Vagina (tissue), 2 donors: Measurements from ENCODE around the gene TERT. TPM values are rescaled to one million over a fixed set of nuclear protein-coding genes. Genes with fewer than 3 reads are reported as not detected.
"Not testable (repeated sequence)": the region's sequence is repeated elsewhere in the genome, so short reads cannot be mapped to it uniquely, and the experiment has no call there.

ENCODE experiments used
- DNase-seq, 2 donors: peaks; one replicate each; pipeline ENCODE4 v3.0.0-alpha.2; 2017; ENCODE audit errors: extremely low spot score in 2 of 2
- H3K27ac ChIP-seq: fragments of 200-600 bp; sonication (generic); one replicate; pipeline ENCODE4 v1.5.1; 2019
- H3K27me3 ChIP-seq: fragments of 200-600 bp; sonication (generic); one replicate; pipeline ENCODE4 v1.5.1; 2019
- H3K36me3 ChIP-seq, 2 donors: fragments of 200-600 bp; sonication (generic); one replicate each; pipeline ENCODE4 v1.5.1; 2017 to 2019
- H3K4me1 ChIP-seq: fragments of 200-600 bp; sonication (generic); one replicate; pipeline ENCODE4 v1.5.1; 2019
- H3K4me3 ChIP-seq, 2 donors: fragments of 200-600 bp; sonication (generic); 1 replicate in 1 of 2; 2 replicates in 1 of 2; pipeline ENCODE4 v1.5.1; 2016 to 2019
- H3K9me3 ChIP-seq: fragments of 200-600 bp; sonication (generic); one replicate; pipeline ENCODE4 v1.5.1; 2019
- CTCF ChIP-seq, 3 experiments: fragments of 450-650 bp in 2 of 3; fragments of 200-600 bp in 1 of 3; sonication (generic) in 1 of 3; IDR thresholded peaks; one replicate each; pipeline ENCODE4 v1.5.1; 2017 to 2019; ENCODE audit warnings: antibody characterized with exemption in 3 of 3, mild to moderate bottlenecking in 2 of 3, moderate library complexity in 2 of 3
- POLR2A ChIP-seq, 2 donors: fragments of 450-650 bp; IDR thresholded peaks; one replicate each; pipeline ENCODE4 v1.6.1; 2017; ENCODE audit warnings: antibody characterized with exemption in 2 of 2, mild to moderate bottlenecking in 2 of 2, moderate library complexity in 2 of 2
- POLR2AphosphoS5 ChIP-seq, 2 donors: sonication (generic); formaldehyde crosslinking; IDR thresholded peaks; one replicate each; pipeline ENCODE4 v1.9.0; 2017; ENCODE audit warnings: antibody characterized with exemption in 2 of 2, mild to moderate bottlenecking in 2 of 2, low read depth in 1 of 2; ENCODE audit not compliant: insufficient read depth in 1 of 2
- intact Hi-C: fragments of 100-400 bp; cut with DNase I; formaldehyde crosslinking; loops from one replicate; pipeline ENCODE4 v1.15.1; 2023
- total RNA-seq: library from RNA; depleted of rRNA; stranded (reverse); fragments of >200 nt; gene quantifications from one replicate; pipeline ENCODE4 v1.2.3, GENCODE V29; 2016

The TERT gene
- total RNA-seq, 1 donor from 2014 or later = not detected

DNA sequence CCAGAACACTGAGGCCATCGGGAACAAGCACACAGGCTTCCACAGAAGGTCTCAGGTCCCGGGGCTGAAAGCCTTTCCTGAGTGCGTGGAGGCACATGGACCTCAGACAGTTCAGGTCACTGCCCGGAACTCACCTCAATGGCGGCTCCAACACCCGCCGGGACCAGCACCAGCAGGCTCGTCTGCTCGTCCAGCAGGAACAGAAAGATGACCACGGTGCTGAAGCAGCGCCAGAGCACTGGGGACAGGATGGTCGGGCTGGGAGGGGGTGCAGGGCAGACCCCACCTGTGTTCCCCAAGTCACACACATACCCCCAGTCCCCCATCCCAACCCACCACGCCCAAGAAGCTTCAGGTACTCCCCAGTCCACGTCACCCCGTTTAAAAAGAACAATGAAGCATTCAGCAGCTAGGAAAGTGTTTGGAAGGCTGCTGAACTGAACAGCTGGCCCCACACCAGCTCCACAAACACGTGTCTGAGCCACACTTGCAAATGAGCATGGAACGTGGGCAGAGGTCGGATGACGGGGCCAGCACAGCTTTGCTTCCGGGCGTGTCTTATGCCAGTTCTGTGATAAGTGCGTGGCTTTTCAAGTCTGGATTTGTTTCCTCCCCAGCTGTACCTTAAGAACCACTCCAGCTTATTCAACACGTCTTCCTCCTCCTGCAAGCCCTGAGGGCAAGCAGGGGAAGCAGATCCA lies 35.4 kb upstream of the TERT start:
- DNase-seq = no peak
- Histone ChIP-seq H3K27me3 (no peaks in the 10 kb centered on the region), H3K9me3 (no peaks in the 10 kb centered on the region), H3K36me3 (peaks cover 0 to 44% of the 10 kb centered on the region in 2 donors), H3K4me3 (no peak overlapping the region), H3K27ac (no peak overlapping the region), H3K4me1 (peaks cover 8% of the 10 kb centered on the region)
- TF ChIP-seq POLR2AphosphoS5 (IDR thresholded peaks at IDR 0.05; ENCODE audit: insufficient read depth in 1 of 2, low read depth in 1 of 2) (peak in 1 of 2 donors; percentile 11), CTCF (IDR thresholded peaks at IDR 0.05) (no peak)
- intact Hi-C loops = no loop called here

GRCh38 chr5:1329111-1329579 lies 34.3 kb upstream of the TERT start:
- Histone ChIP-seq H3K36me3 (peaks cover 0 to 45% of the 10 kb centered on the region in 2 donors), H3K9me3 (no peaks in the 10 kb centered on the region), H3K4me1 (peaks cover 8% of the 10 kb centered on the region), H3K27me3 (no peaks in the 10 kb centered on the region), H3K4me3 (no peak overlapping the region), H3K27ac (no peak overlapping the region)
- intact Hi-C loops = no loop called here
- DNase-seq = no peak
- TF ChIP-seq POLR2AphosphoS5 (IDR thresholded peaks at IDR 0.05; ENCODE audit: insufficient read depth in 1 of 2, low read depth in 1 of 2) = no peak
- no peak for TF ChIP-seq CTCF (IDR thresholded peaks at IDR 0.05)
- no peak for TF ChIP-seq POLR2A (IDR thresholded peaks at IDR 0.05)

GRCh38 chr5:1328237-1329110 lies 33.6 kb upstream of the TERT start:
- H3K4me1 ChIP-seq, H3K9me3 ChIP-seq, H3K4me3 ChIP-seq, H3K27ac ChIP-seq, DNase-seq, intact Hi-C loops, H3K27me3 ChIP-seq: not testable (repeated sequence)
- H3K36me3 ChIP-seq = peaks cover 0 to 45% of the 10 kb centered on the region in 2 donors

- intact Hi-C loops, H3K9me3 ChIP-seq, H3K4me1 ChIP-seq, H3K27ac ChIP-seq, H3K4me3 ChIP-seq, H3K27me3 ChIP-seq, DNase-seq: not testable (repeated sequence)
- peaks cover 0 to 56% of the 10 kb centered on the region in 2 donors for H3K36me3 ChIP-seq
These were observed 32.3 kb upstream of the TERT start for GRCh38 chr5:1326901-1327756.

GRCh38 chr5:1326532-1326875 lies 31.6 kb upstream of the TERT start:
- H3K4me3 ChIP-seq, H3K27me3 ChIP-seq, H3K27ac ChIP-seq, H3K4me1 ChIP-seq, DNase-seq, intact Hi-C loops, H3K9me3 ChIP-seq: not testable (repeated sequence)
- H3K36me3 ChIP-seq = peaks cover 0 to 60% of the 10 kb centered on the region in 2 donors

- no peak for DNase-seq
- H3K9me3 ChIP-seq = no peaks in the 10 kb centered on the region
- intact Hi-C loops = no loop called here
- TF ChIP-seq POLR2A (IDR thresholded peaks at IDR 0.05) = no peak
- no peak for TF ChIP-seq POLR2AphosphoS5 (IDR thresholded peaks at IDR 0.05; ENCODE audit: insufficient read depth in 1 of 2, low read depth in 1 of 2)
- TF ChIP-seq CTCF (IDR thresholded peaks at IDR 0.05) = no peak
- H3K4me1 ChIP-seq = peaks cover 8% of the 10 kb centered on the region
- no peak overlapping the region for H3K27ac ChIP-seq
- H3K36me3 ChIP-seq = peaks cover 0 to 60% of the 10 kb centered on the region in 2 donors
- no peak overlapping the region for H3K4me3 ChIP-seq
- no peaks in the 10 kb centered on the region for H3K27me3 ChIP-seq
These were observed 31.1 kb upstream of the TERT start for GRCh38 chr5:1325870-1326531.
